ENCODE data around the gene KIF26B. TPM values are rescaled to one million over a fixed set of nuclear protein-coding genes. Genes with fewer than 3 reads are reported as not detected.

KIF26B gene
- total RNA-seq, 6 experiments from 2014 or later, result 0.31 to 0.55 (median 0.35) TPM

DNA sequence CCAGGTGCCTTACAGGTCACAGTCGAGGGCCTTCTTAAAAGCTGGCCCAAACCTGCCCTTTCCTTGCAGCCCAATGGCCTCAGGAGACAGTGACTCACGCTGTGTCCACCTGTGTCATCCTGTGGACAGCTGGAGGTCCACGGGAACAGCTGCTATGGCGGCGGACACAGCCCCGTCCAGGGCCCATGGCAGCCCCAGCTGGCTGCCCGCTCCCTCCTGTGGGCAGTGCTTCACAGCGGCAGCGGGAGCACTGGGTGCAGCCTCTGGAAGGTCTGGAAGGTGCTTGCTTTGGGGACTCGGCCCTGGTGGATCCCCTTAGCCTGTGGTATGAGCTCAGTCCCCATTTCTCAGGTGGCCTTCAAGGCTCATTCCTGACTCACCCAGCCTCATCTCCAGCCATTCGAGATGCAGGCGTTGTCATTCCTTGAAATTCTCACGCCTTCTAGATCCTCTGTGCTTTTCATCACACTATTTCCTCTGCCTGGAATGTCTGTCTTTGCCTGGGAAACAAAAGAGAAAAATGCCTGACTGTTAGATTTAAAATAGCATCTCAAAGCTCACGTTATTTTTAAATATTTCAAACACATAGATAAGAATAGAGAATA, 86.8 kb downstream of the KIF26B start:
- intact Hi-C loops (cut with DNase I), result no loop called here
- Histone ChIP-seq H3K36me3 (no peaks in the 10 kb centered on the region), H3K4me3 (no peak overlapping the region), H3K27me3 (no peaks in the 10 kb centered on the region), H3K9me3 (no peaks in the 10 kb centered on the region), H3K4me1 (no peaks in the 10 kb centered on the region), H3K27ac (no peak overlapping the region)
- 75% methylated on average over 5 of the region's 14 CpGs for WGBS (ENCODE audit: insufficient coverage, low coverage, low lambda C conversion rate, missing lambda C conversion rate)
- TF ChIP-seq, protein P1, sequence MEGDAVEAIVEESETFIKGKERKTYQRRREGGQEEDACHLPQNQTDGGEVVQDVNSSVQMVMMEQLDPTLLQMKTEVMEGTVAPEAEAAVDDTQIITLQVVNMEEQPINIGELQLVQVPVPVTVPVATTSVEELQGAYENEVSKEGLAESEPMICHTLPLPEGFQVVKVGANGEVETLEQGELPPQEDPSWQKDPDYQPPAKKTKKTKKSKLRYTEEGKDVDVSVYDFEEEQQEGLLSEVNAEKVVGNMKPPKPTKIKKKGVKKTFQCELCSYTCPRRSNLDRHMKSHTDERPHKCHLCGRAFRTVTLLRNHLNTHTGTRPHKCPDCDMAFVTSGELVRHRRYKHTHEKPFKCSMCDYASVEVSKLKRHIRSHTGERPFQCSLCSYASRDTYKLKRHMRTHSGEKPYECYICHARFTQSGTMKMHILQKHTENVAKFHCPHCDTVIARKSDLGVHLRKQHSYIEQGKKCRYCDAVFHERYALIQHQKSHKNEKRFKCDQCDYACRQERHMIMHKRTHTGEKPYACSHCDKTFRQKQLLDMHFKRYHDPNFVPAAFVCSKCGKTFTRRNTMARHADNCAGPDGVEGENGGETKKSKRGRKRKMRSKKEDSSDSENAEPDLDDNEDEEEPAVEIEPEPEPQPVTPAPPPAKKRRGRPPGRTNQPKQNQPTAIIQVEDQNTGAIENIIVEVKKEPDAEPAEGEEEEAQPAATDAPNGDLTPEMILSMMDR (IDR thresholded peaks at IDR 0.05), result no peak
- TF ChIP-seq POLR2A (IDR thresholded peaks at IDR 0.05), result no peak
- peak in 1 of 4 donors; percentile 22 for ATAC-seq
- no peak for DNase-seq

DNA sequence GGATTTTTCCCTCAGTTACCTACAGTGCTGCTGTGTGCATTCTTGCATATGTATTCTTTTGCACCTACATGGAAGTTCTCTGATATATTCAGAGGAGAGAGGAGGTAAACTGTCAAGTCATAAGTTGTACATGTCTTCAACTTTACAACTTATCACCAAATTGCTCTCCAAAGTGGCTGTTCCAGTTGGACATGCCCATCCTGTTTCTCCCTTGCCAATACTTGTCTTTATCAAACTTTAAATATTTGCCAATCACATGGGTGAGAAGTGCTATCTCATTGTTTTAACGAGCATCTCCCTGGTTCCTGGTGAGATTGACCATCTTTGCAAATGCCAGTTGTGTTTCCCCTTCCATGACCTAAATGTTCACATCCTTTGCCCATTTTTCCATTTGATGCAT, 88.2 kb downstream of the KIF26B start:
- Histone ChIP-seq H3K27me3 (no peaks in the 10 kb centered on the region), H3K36me3 (no peaks in the 10 kb centered on the region), H3K4me3 (no peak overlapping the region), H3K9me3 (no peaks in the 10 kb centered on the region), H3K4me1 (no peaks in the 10 kb centered on the region), H3K27ac (no peak overlapping the region)
- ATAC-seq, result no peak
- intact Hi-C loops (cut with DNase I), result no loop called here
- WGBS (ENCODE audit: insufficient coverage, low coverage, low lambda C conversion rate, missing lambda C conversion rate), result 0% methylated on average over 1 of the region's 1 CpG
- TF ChIP-seq, protein P1 (IDR thresholded peaks at IDR 0.05), result no peak
- no peak for TF ChIP-seq POLR2A (IDR thresholded peaks at IDR 0.05)
- DNase-seq, result no peak

DNA sequence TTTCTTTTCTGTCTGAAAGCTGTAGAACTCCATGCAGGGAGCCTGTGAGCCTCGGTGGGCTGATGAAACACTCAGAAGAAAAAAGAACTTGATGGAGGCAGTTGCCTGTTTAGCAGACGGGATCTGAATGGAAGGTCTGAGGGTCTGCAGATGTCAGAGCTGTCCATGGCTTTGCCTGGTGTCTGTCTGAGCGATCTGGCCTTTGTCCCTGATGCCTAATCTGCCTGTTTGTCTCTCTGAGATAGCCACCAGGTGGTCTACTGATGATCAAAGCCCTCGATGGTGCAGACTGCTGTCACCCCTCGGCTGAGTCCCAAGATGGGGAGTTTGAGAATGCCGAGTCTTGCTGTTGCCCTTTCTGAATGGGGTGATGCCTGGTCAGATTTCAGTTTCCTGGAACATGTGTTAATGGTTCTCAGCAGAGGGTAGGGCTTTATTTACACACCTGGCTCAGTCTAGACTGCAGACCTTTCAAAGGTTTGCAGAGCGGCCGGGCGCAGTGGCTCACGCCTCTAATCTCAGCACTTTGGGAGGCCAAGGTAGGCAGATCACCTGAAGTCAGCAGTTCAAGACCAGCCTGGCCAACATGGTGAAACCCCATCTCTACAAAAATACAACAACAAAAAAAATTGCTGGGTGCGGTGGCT, 90.4 kb downstream of the KIF26B start:
- Histone ChIP-seq H3K27me3 (no peaks in the 10 kb centered on the region), H3K27ac (no peak overlapping the region), H3K4me3 (no peak overlapping the region), H3K9me3 (no peaks in the 10 kb centered on the region), H3K4me1 (no peaks in the 10 kb centered on the region), H3K36me3 (no peaks in the 10 kb centered on the region)
- 34% methylated on average over 6 of the region's 11 CpGs for WGBS (ENCODE audit: insufficient coverage, low coverage, low lambda C conversion rate, missing lambda C conversion rate)
- no peak for ATAC-seq
- intact Hi-C loops (cut with DNase I), result no loop called here
- no peak for TF ChIP-seq POLR2A (IDR thresholded peaks at IDR 0.05)
- TF ChIP-seq, protein P1 (IDR thresholded peaks at IDR 0.05), result no peak
- DNase-seq, result no peak

DNA sequence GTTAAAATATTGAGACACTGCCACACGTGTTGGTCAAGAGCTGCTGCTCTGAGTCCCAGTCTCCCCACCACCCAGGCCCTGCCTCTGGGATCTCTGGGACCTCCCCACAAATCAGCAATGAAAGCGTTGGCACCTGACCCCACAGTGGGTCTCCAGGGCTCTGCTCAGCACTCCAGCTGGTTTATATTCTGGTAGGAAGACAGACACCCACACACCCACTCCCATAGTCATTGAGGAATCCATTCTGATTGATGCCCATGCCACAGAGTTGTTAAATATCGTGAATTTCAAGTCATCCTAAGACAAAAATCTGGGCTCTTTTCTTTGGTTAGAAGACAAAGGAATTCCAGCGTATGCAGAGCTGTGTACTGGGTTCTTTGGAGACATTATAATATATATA, 91.6 kb downstream of the KIF26B start:
- WGBS (ENCODE audit: insufficient coverage, low coverage, low lambda C conversion rate, missing lambda C conversion rate), result 39% methylated on average over 3 of the region's 4 CpGs

More for the DNA sequence above, 91.6 kb downstream of the KIF26B start:
- Histone ChIP-seq H3K27me3 (no peaks in the 10 kb centered on the region), H3K36me3 (no peaks in the 10 kb centered on the region), H3K9me3 (no peaks in the 10 kb centered on the region), H3K27ac (no peak overlapping the region), H3K4me1 (no peaks in the 10 kb centered on the region), H3K4me3 (no peak overlapping the region)
- intact Hi-C loops (cut with DNase I), result no loop called here
- no peak for ATAC-seq
- DNase-seq, result no peak
- no peak for TF ChIP-seq POLR2A (IDR thresholded peaks at IDR 0.05)
- TF ChIP-seq, protein P1 (IDR thresholded peaks at IDR 0.05), result no peak
